ENCODE results near the gene ARRB1.
"Not testable (repeated sequence)": the region's sequence is repeated elsewhere in the genome, so short reads cannot be mapped to it uniquely, and the experiment has no call there.

Gene ARRB1

DNA sequence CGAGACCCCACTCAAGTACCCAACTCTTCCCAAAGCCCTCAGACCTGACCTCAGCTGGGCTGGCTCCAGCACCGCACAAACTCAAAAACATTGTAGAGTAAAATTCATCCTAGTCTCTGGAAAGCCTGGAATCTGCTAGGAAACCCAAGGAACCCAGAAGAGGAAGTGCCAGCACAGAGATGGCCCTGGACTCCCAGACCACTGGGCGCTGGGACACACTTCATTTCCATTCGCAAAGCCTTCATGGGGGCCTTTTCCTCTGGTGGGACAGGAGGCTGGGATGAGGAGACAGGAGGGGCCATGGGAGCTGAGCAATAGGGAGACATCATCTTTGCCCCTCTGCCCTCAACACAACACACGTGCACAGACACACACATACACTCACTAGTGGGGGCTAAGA lies 30.8 kb downstream of the ARRB1 start:
- DNase-seq, result no peak

DNA sequence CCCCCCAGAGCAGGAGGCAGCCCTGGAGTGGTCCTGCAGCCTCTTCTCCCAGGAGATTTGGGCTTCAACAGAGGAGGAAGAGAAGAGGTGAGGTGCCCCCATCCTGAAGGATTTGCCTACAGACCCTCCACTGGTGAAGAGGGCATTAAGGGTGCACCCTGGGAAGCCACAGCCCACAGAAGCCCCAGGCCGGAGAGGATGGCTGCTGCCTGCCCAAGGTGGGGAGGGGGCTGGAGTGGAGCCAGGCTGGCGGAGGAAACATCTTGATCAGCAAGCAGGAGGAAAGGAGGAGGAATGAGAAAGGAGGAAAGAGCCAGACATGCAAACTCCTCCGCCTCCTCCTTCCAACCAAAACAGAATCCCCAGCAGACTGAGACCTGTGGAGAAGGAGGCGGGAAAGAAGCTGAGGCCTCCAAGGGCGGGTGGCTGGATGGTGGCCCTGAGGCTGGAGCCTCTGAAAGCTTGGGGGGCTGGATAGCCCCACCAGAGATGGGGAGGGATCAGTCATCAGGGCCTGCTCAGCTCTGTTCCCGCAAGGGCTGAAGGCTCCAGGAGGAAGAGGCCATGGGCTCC lies 31.3 kb downstream of the ARRB1 start:
- DNase-seq, result no peak

DNA sequence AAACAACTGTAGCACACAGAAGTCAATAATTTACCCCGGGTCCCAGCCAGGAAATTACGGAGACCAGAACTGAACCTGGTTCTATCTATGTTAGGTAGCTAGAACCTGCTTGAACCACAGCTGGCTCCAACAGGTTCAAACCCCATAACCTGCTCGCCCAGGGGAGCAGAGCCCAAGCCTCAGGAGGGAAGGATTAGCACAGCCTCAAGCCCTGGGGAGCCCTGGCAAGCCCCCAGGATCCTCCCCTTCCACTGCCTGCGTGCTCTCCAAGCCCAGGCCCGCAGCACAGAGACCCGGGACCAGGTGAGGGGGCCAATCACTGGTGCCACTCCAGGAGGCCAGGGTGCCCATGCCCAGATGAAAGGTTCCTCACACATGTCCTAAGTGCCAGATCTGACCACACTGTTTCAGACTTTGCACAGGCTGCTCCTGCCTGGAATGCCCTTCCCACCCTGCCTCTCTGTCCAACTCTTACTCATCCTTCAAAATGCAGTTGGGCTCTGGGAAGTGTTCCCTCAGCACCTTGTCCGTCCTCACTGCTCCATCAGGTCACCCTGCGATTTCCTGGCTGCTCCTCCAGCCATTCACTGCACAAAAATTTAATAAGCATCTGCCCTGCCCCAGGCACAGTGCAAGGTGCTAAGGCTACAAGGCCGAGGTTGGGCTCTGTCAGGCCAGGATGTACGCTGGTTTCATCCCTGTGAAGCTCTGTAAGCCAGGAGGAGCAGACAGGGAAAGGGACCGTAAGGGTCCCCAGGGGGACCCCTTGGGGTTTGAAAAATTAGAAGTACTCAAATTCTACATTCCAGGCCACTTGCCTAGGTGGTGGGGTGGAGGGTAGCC lies 32.2 kb downstream of the ARRB1 start:
- no peak for DNase-seq

DNA sequence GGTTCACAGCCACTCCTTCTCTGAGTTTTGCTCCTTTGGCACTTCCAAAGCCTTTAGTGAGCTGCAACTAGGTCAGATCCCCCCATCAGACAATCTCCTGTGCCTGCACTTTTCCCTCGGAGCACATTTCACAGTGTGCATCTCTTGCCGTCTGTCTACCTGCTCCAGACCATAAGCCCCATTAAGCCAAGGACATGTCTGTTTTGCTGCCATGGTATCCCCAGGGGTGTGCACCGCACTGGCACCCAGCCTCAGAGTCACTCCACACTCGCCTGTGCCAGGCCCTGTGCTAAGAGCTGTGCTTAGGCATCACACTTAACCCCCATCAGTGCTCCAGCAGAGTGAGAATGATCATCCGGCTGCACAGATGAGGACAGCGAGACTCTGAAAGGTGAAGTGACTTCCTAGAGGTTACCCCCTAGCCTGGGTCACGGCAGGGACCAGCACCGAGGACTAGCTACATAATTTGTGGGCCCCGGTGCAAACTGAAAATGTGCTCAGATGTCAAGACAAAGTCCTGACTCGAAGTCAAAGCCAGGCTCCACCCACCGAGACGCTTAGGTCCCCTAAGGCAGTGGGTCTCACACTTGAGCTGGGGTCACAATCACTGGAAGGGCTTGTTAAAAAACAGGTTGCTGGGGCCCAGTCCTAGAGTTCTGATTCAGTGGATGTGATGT lies 33.9 kb downstream of the ARRB1 start:
- no peak for DNase-seq

DNA sequence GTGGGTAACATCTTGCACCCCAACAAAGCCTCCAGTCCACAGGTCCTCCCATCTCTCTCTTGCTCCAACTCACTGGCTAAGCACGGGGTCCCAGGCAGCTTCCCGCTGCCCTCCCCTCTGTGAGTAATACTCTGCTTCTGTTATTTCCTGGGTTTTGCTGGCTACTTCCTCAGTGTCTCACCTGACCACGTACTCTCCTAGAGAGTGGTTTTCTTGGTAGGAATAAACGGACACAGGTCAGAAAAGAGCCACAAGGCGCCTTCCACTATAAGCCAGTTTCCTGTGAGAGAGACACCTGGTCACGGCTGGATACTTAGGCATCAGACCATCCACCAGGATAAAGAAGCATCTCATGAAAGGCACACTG lies 36.0 kb downstream of the ARRB1 start:
- DNase-seq, result no peak

DNA sequence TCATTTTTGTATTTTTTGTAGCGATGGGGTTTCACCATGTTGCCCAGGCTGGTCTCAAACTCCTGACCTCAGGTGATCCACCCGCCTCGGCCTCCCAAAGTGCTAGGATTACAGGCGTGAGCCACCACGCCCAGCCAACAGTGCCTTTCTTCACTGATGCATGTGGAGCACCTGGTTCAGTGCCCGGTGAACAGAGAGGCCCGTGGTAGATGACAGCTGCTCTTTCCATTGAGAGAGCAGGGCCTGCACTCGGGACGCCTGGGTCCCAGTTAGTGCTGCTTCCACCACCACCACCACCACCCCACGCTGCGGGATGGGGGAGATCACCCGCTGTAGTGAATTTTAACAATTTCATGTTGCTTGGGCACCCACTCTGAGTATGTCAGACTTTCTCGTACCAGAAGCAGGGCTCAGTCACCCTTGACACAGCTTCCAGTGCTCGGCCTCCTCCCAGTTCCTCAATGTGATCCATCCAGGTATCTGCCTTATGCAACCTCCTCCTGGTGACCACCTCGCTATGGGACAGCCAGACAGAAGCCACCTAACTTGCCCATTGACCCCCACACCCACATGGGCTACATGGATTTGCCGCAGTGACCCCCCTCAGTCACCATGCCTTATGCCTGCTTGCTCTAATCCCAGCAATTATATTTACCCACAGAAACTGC lies 36.6 kb downstream of the ARRB1 start:
- DNase-seq, result no peak

DNA sequence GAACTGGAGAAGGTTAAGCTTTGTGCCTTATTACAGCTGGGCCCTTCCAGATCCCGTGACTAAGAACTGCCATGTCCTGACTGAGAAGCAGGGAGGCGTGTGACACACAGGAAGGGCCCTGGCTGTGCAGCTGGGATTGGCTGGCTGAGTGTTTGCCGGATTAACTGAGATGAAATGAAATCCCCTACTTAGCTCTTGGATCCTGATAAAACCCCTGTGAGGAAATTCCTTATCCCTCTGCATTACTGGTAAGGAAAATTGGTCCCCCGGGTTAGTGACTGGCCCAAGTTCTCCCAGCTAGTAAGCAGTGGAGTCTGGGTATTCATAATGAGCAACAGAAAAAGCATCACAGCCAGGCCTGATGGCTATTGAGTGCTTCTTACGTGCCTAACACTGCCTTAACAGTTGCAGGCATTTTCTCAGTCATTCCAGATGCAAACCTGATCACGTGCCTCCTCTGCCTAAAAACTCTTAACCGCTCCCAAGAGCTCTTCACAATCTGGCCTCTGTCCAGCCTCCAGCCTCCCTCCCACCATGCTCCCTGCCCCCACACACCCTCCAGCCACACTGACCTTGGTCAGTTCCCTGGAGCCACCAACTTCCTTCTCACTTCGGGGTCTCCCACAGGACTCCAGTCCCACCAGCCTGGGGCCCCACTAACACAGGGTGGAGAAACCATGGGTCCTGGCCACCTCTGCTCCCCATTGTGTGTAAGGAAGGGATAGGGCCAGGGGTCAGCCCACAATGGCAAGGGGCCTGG lies 37.8 kb downstream of the ARRB1 start:
- DNase-seq, result no peak

DNA sequence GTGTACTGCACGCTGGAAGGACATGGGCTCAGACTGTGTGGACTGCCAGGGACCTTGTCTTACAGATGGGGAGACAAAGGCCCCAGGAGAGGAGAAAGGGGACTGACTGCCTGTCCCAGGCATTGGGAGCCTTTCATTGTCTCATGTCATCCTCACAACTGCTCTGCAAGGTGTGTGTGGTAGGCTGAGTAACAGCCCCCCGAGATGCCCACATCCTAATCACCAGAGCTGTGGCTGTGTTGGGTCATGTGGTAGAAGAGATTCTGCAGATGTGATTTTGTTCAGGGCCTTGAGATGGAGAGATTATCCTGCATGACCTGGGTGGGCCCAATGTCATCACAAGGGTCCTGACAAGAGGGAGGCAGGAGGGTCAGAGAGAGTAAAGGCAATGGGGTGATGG lies 39.1 kb downstream of the ARRB1 start:
- no peak for DNase-seq

DNA sequence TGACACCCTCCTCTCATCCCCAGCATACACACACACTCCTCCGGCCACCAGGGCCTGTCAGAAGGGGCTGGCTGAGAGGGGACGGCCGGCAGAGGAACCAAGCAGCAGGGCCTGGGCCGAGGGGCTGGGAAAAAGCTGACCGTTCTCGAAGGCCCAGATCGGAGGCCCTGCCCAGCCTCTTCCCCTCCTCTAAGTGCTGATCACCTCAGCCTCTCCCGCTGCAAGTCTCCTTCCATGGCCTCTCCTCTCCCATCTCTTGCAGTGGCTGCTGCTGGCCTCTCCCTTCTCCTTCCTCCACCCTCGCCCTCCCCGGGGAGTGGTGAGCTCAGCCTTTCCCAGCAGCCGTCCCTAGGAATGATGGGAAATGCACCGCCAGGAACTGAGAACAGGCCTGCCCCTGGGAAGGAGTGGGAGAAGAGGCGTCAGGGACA lies 39.6 kb downstream of the ARRB1 start:
- no peak for DNase-seq

DNA sequence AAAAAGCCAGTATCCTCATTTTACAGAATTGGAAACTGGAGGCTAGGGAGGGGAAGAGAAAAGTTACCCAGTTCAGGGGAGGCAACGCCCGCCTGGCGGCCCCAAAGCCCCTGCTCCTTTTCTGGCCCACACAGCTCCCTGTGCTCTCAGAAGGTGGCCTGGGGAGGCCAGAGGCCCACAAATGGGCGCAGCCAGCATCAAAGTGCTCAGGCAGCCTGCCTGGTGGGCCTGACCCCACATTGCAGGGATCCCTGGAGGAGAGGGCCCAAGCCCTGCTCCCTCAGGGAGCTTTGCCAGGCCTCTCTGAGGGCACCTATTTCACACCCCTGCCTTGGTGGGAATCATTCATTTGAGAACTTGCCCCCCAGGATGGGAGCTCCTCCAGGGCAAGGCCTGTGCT lies 42.5 kb downstream of the ARRB1 start:
- DNase-seq, result no peak

DNA sequence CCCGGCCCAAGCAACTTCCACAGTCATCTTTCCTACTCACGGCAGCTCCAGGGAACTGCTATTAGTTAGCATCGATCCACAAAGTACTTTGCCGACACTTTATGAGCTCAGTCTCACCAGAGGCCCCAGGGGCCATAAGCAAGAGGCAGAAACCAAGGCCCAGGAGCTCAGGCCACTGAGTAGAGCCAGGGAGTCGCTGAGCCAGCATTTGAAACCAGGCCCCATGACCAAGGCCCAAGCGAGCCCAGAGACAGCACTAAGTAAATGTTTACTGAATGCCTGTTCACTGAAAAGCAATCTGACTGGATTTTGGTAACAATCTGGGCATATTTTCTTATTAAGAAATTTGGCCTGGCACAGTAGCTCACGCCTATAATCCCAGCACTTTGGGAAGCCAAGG lies 43.3 kb downstream of the ARRB1 start:
- DNase-seq, result no peak

DNA sequence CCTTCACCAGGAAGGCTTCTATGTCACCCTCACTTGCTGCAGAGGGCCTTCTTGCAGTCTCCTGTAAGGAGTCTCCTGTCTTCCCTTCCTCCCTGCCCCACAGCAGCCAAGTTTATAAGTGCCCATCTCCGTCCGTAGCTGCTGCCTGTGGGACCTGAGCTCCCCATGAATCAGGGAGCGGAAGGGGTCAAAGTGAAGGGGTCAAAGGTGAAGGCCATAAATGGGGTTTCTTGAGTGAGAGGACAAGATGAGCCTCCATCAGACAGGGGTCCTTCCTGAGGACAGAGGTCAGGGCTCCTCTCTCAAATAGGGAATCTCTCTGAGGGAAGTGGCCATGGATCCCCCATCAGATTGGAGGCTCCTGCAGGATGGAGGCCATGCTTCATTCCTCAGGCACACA lies 44.4 kb downstream of the ARRB1 start:
- no peak for DNase-seq

DNA sequence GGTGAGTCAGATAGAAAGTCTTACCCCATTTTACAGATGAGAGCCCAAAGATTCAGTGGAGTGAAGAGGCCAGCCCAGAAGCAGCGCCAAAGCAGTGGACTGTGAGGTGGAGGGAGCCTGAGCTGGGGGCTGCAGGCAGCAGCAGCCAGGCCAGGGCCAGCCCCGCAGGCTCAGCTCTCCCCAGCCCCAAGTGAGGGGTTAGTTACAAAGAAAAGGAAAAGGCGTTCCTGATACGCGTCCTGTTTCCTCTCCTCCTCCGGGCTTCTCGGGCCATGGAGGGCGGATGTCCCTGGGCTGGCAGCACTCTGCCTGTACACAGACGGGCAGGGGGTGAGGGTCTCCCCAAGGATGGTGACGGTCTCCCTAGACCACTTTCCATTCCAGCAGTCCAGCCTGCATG lies 44.9 kb downstream of the ARRB1 start:
- DNase-seq, result no peak

DNA sequence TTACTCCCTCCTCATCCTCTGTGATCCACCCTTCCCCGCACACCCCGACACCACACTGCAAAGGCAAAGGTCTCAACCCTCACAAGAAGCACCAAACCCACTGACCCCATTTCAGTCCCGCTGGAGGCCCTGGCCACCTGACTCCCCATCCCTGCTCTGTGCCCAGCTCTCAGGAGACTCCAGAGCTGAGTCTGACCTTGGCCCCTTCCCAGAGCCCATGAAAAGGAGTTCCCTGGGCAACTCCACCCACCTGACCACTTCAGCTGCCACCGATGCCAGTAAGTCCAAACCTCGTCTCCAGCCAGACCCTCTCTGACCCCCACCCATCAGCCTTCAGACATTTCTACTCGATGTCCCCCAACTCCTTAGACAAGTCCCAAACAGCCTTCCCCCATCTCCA lies 45.5 kb downstream of the ARRB1 start:
- no peak for DNase-seq

DNA sequence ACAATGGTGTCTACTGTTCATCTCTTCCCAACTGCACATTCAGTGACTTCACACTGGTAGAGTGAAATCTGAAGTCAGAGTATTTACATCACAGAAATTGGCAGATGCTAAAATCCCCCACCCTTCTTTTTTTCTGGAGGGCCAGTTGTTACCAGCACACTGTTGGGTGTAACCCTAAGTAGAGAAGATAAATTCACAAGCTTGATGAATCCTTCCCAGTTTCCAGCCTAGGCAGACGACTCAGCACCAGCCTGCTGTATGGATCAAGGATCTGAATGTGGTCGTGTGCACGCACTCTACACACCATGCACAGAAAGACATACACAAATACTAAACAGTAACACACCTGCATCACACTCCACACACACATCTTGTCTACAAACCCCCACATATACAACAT lies 46.0 kb downstream of the ARRB1 start:
- no peak for DNase-seq

DNA sequence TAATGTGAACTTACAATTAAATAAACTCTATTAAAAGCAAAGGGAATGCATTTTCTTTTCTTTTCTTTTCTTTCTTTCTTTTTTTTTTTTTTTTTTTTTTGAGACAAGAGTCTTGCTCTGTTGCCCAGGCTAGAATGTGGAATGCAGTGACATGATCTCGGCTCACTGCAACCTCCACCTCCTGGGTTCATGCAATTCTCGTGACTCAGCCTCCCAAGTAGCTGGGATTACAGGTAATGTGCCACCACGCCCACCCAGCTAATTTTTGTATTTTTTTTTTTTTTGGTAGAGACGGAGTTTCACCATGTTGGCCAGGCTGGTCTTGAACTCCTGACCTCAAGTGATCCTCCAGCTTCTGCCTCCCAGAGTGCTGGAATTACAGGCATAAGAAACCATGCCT lies 46.5 kb downstream of the ARRB1 start:
- DNase-seq, result not testable (repeated sequence)

DNA sequence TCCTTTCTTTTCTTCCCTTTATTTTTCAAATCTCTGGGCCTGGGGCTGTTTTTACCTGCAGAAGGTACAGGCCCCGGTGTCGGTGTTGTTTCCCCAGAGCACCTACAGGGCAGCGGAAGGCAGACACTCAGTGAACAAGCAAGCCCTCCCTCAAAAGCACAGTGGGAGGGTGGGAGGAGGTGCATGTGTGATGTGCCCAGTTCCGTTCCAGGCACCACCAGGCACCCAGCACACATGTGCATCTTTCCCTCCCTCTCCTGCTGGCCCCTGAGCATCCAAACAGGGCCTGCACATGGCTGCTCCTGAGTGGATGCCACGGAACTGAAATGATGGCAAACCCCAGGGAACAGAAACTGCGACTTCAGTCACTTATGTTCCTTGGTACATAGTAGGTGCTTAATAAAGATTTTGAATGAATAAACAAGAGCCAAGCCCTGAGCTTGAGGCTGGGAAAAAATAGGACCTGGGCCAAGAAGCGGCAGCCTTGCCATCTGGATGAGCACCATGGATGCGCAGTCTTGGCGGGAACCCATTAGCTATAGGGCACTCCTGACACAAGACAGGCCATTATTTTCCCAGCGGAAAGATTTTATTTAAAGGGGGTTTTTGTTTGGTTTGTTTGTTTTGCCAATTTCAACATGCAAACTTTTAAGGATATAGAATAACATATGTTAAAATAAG lies 47.8 kb downstream of the ARRB1 start:
- no peak for DNase-seq

DNA sequence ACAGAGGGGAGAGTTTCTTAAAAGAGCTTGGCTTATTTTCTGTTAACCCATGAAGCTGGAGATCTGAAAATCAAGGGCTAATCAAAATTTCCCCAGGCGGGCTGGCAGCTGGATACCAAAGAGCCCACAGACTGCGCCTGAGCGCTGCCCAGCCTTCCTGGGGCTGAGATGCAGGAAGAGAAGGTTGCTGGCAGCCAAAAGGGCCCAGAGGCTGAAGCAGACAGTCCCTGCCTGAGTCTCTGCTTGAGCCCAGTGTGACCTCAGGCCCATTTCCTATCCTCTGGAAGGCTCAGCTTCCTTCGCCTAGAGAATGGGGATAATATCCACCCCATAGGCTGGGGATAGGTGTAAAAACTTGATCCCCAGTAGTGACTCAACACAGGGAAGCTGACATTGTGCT lies 49.1 kb downstream of the ARRB1 start:
- no peak for DNase-seq

DNA sequence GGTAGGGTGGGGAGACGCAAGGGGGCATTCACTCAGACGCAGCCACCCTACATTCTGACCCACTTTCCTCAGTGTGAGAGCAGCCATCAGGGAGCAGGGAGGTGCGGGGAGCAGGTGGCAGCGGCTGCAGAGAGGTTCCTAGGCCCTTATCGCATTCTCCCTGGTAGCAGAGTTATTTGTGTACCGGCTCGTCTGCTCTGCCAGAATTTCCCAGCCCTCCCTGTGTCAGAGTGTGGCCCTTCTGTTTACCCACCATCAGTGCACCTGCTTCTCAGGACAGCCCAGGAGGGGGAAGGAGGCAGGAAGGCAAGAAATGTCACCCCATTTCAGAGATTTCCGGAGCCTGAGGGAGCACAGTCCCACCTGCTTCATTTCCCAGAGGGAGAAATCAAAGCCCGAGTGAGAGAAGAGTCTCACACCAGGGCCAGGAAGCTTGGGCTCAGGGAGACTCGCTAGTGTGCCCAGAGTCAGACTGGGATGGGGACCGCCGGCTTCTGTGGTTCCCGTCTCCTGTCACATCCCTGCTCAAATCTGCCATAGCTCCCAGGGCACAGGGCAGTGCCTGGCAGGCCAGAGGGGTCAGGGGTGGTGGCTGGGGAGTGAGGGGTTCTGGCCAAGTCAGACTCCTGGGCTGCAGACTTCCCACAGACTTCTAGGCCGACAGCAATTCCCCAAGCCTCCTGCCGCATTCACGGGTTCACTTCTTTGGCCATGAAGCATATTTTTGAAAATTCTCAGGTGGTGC lies 49.7 kb downstream of the ARRB1 start:
- no peak for DNase-seq

DNA sequence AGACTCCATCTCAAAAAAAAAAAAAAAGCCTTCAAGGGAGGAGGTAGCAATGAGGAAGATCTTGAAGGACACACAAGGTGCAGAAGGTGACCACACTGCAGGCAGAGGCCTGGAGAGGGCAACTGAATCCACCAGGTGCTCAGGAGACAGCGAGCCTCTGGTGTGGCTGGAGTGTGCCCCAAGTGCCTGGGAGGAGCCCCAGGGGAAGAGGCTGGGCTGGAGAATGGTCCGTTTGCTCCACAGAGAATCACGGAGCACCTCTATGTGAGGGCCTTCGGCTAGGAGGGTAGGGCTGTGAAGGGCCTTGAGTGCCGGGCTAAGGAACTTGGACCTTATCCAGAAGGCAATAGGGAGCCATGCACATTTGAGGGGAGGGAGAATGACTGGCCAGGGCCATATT lies 50.3 kb downstream of the ARRB1 start:
- no peak for DNase-seq

DNA sequence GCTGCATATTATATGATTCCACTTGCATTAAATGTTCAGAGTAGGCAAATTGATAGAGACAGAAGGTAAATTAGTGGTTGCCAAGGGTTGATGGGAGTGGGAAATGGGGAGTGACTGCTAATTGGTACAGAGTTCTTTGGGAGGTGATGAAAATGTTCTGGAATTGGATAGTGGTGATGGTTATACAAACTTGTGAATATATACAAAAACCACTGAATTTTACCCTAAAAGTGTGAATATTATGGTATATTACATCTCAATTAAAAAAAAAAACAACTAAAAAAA lies 52.5 kb downstream of the ARRB1 start:
- DNase-seq, result no peak
